ENCODE measurements around the gene RPS5. TPM values are rescaled to one million over a fixed set of nuclear protein-coding genes. Genes with fewer than 3 reads are reported as not detected.
A peak's percentile ranks its signal among the peaks of the same experiment; 100 is the strongest.

Gene RPS5
- polyA plus RNA-seq, 2 of the 4 experiments (the other 2 are of a cell fraction), result 2,123 to 2,475 TPM

- TF ChIP-seq MYC (IDR thresholded peaks at IDR 0.05; ENCODE audit: borderline replicate concordance, low read length), result peak; percentile 93
Measured at GRCh38 chr19:58362272-58362994, 24.6 kb upstream of the RPS5 start, which contains the start of gene ZNF497 (continued).

- H3K4me3 ChIP-seq, result no peak overlapping the region
- H3K27ac ChIP-seq, result no peak overlapping the region
- H3K9me3 ChIP-seq, result peaks cover 2% of the 10 kb centered on the region; the same call in 1 of the 3 replicates
- FAIRE-seq (no peak), ATAC-seq (no peak), DNase-seq (ENCODE audit: low read depth in 1 of 2, low spot score in 1 of 2) (no peak)
- WGBS (ENCODE audit: missing lambda C conversion rate), result 90% methylated on average over 5 of the region's 5 CpGs
- H3K4me1 ChIP-seq, result peaks cover 7% of the 10 kb centered on the region; the same call in 1 of the 3 replicates
- CTCF ChIA-PET, result interaction anchor here (0.6 to 2.0 kb wide), 4 partner anchors 9 to 155 kb away, joined by 3 to 10 read pairs (median 6); partner anchors contain the start of gene ZBTB45
- TF ChIP-seq BCL3 (IDR thresholded peaks at IDR 0.05), result no peak
- TF ChIP-seq RCOR1 (IDR thresholded peaks at IDR 0.05; ENCODE audit: low read depth, low read length), result no peak
- no peak for TF ChIP-seq REST (IDR thresholded peaks at IDR 0.05)
- TF ChIP-seq ATOH8 (CRISPR knock-in tag; IDR thresholded peaks at IDR 0.05; ENCODE audit: low read depth), result no peak
- TF ChIP-seq RARB (CRISPR knock-in tag; IDR thresholded peaks at IDR 0.05), result no peak
- no peak for TF ChIP-seq MAX (IDR thresholded peaks at IDR 0.05)
- TF ChIP-seq RAD21 (conservative IDR thresholded peaks at IDR 0.05 in 1 of 2, IDR thresholded peaks at IDR 0.05 in 1 of 2), result no peak
- no peak for TF ChIP-seq ZFP36 (IDR thresholded peaks at IDR 0.05; ENCODE audit: borderline replicate concordance, partially characterized antibody)
- no peak for TF ChIP-seq HOXB13 (CRISPR knock-in tag; IDR thresholded peaks at IDR 0.05; ENCODE audit: low read depth)
- no peak for TF ChIP-seq RFX5 (IDR thresholded peaks at IDR 0.05)
- no peak for TF ChIP-seq EHF (CRISPR knock-in tag; IDR thresholded peaks at IDR 0.05)
- no peak for TF ChIP-seq TFCP2L1 (CRISPR knock-in tag; IDR thresholded peaks at IDR 0.05)
- TF ChIP-seq FOSL2 (IDR thresholded peaks at IDR 0.05), result no peak
- TF ChIP-seq FOSL2 (CRISPR knock-in tag; IDR thresholded peaks at IDR 0.05), result no peak
- TF ChIP-seq RNF2 (IDR thresholded peaks at IDR 0.05; ENCODE audit: borderline replicate concordance, low read depth), result no peak
- no peak for TF ChIP-seq HOXA7 (CRISPR knock-in tag; IDR thresholded peaks at IDR 0.05)
- no peak for TF ChIP-seq MYC (IDR thresholded peaks at IDR 0.05; ENCODE audit: borderline replicate concordance, low read length)
- TF ChIP-seq EHMT2 (IDR thresholded peaks at IDR 0.05; ENCODE audit: low read depth), result no peak
- POLR2A ChIA-PET, result interaction anchor here (2.7 to 3.4 kb wide), 2 partner anchors 9 to 14 kb away, joined by 20 to 43 read pairs; no protein-coding TSS in a partner anchor
- no peak overlapping the region for H3K4me2 ChIP-seq
Measured at GRCh38 chr19:58364146-58364545, 22.9 kb upstream of the RPS5 start.

All from A549 (cell line).